ENCODE measurements around the gene KCNN1. TPM values are rescaled to one million over a fixed set of nuclear protein-coding genes. Genes with fewer than 3 reads are reported as not detected.

The KCNN1 gene
- 0.27 TPM in 1 of 2 replicates, not detected in the other for total RNA-seq

GRCh38 chr19:17966550-17967256, at the start of gene KCNN1:
TSS of gene KCNN1 (plus strand) at chr19:17967107. CDS start at chr19:17973889, 6,782 bp downstream.

GRCh38 chr19:17932485-17933338, 34.2 kb upstream of the KCNN1 start, which contains the start of gene CCDC124:
TSS of gene CCDC124 (plus strand) at chr19:17933015. CDS start at chr19:17936421, 3,406 bp downstream.

GRCh38 chr19:18007917-18008673, 41.2 kb downstream of the KCNN1 start, which contains the start of gene ARRDC2:
TSS of gene ARRDC2 (plus strand) at chr19:18008170. CDS start at chr19:18008311, 141 bp downstream.

Small RNAs within 50 kb of the gene (small RNA-seq; reads per million reads assigned to genes)
- gene RNA5SP468 = not detected

Other genes with a start within 250 kb of the KCNN1 start
- 38.8 and 44.8 TPM in 2 replicates for gene MAP1S, start 247.6 kb upstream of the KCNN1 start, total RNA-seq
- 0.93 and 1.7 TPM in 2 replicates for gene FCHO1, start 215.6 kb upstream of the KCNN1 start, total RNA-seq
- gene B3GNT3, start 172.0 kb upstream of the KCNN1 start, total RNA-seq = not detected in 2 replicates
- not detected in 2 replicates for gene INSL3, start 145.6 kb upstream of the KCNN1 start, total RNA-seq
- gene JAK3, start 119.1 kb upstream of the KCNN1 start, total RNA-seq = 1.7 and 1.9 TPM in 2 replicates
- 1,273 and 1,499 TPM in 2 replicates for gene RPL18A, start 107.2 kb upstream of the KCNN1 start, total RNA-seq
- gene SLC5A5, start 95.2 kb upstream of the KCNN1 start, total RNA-seq = not detected in 2 replicates
- gene CCDC124, start 34.1 kb upstream of the KCNN1 start, total RNA-seq = 41.5 and 48.0 TPM in 2 replicates
- gene ARRDC2, start 41.1 kb downstream of the KCNN1 start, total RNA-seq = 7.4 and 8.8 TPM in 2 replicates
- gene IL12RB1, start 119.8 kb downstream of the KCNN1 start, total RNA-seq = not detected in 2 replicates
- gene MAST3, start 130.7 kb downstream of the KCNN1 start, total RNA-seq = 1.2 and 1.4 TPM in 2 replicates
- 6.8 and 7.5 TPM in 2 replicates for gene PIK3R2, start 186.1 kb downstream of the KCNN1 start, total RNA-seq
- gene IFI30, start 206.7 kb downstream of the KCNN1 start, total RNA-seq = 0.93 and 1.5 TPM in 2 replicates
- gene MPV17L2, start 226.1 kb downstream of the KCNN1 start, total RNA-seq = 11.0 and 11.7 TPM in 2 replicates
- gene RAB3A, start 236.9 kb downstream of the KCNN1 start, total RNA-seq = 0.27 and 0.65 TPM in 2 replicates